LNCaP clone FGC (cell line): ENCODE results near the gene HES4.
A peak's percentile ranks its signal among the peaks of the same experiment; 100 is the strongest.
"Not testable (repeated sequence)": the region's sequence is repeated elsewhere in the genome, so short reads cannot be mapped to it uniquely, and the experiment has no call there.

Experiments used
- DNase-seq: peaks from one replicate; pipeline ENCODE4 v3.0.0-alpha.2; 2011; ENCODE audit warnings: low read depth
- H3K4me3 ChIP-seq: 2 replicates; pipeline ENCODE4 v1.5.1; 2011; ENCODE audit warnings: mild to moderate bottlenecking, low read depth, low read length, control low read depth
- TF ChIP-seq, protein P1 (sequence below): IDR thresholded peaks from 2 replicates; pipeline ENCODE4 v1.5.1; 2012; ENCODE audit warnings: mild to moderate bottlenecking; ENCODE audit not compliant: control insufficient read depth, insufficient read depth; ENCODE audit errors: extremely low read depth

HES4 gene

DNA sequence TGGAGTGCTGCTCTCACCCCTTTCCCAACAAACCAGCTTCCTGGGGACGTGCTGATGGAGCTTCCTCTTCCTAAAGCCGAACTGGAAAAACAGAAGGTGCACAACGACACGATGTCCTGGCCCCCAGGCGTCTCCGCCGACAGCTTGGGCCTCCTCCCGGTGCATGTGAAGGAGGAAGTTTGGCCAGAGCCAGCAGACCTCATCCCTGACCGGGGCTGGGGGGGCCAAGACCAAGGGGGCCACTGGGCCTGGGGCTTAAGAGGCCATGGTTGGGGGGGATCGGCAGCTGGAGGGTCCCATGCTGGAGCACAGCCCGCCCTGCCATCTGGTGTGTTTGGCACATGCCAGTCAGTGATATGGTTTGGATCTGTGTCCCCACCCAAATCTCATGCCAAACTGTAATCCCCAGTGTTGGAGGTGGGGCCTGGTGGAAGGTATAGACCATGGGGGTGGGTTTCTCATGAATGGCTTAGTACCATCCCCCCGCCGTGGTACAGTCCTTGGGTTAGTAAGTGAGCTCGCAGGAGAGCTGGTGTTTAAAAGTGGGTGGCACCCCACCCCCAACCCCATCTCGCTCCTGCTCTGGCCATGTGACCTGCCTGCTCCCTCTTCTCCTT, 6.4 kb downstream of the HES4 start:
- H3K4me3 ChIP-seq, result no peak overlapping the region
- TF ChIP-seq, protein P1, sequence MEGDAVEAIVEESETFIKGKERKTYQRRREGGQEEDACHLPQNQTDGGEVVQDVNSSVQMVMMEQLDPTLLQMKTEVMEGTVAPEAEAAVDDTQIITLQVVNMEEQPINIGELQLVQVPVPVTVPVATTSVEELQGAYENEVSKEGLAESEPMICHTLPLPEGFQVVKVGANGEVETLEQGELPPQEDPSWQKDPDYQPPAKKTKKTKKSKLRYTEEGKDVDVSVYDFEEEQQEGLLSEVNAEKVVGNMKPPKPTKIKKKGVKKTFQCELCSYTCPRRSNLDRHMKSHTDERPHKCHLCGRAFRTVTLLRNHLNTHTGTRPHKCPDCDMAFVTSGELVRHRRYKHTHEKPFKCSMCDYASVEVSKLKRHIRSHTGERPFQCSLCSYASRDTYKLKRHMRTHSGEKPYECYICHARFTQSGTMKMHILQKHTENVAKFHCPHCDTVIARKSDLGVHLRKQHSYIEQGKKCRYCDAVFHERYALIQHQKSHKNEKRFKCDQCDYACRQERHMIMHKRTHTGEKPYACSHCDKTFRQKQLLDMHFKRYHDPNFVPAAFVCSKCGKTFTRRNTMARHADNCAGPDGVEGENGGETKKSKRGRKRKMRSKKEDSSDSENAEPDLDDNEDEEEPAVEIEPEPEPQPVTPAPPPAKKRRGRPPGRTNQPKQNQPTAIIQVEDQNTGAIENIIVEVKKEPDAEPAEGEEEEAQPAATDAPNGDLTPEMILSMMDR, result no peak
- DNase-seq, result no peak

DNA sequence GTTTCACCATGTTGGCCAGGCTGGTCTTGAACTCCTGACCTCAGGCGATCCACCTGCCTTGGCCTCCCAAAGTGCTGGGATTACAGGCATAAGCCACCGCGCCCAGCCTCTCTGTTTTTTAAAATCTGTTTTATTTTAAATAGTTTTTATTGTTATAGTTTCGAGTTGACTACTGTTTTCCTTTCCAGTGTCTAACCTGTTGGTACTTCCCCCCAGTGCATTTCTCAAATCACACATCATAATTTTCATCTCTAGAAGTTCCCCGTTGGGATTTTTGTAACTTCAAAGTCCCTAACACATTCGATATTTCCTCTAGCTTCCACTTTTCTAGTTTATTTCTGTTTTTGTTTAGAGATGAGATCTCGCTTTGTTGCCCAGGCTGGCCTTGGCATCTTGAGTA, 7.5 kb downstream of the HES4 start:
- DNase-seq, result no peak
- TF ChIP-seq, protein P1, result no peak
- H3K4me3 ChIP-seq, result no peak overlapping the region

DNA sequence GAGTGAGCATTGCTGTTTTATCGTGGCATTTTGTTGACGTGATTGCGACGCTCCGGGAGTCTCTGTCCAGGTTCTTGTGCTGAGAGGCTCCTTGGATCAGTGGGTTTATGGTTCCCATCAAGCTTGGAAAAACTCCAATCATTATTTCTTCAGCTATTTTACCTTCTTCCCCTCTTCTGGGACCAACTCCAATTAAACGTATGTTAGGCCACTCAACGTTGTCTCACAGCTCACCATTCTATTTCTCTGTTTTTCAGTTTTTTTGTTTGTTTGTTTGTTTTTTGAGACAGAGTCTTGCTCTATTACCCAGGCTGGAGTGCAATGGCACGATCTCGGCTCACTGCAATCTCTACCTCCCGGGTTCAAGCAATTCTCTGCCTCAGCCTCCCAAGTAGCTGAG, 8.0 kb downstream of the HES4 start:
- no peak for DNase-seq
- TF ChIP-seq, protein P1, result no peak
- no peak overlapping the region for H3K4me3 ChIP-seq

DNA sequence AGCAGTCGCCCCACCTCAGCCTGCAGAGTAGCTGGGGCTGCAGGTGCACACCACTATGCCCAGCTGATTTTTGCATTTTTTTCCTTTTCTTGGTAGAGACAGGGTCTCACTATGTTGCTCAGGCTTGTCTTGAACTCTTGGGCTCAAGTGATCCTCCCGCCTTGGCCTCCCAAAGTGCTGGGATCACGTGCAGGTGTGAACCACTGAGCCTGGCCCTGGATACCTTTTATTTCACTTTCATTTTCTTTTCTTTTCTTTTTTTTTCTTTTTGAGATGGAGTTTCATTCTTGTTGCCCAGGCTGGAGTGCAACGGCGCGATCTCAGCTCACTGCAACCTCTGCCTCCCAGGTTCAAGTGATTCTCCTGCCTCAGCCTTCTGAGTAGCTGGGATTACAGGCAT, 8.6 kb downstream of the HES4 start:
- not testable (repeated sequence) for DNase-seq, H3K4me3 ChIP-seq

DNA sequence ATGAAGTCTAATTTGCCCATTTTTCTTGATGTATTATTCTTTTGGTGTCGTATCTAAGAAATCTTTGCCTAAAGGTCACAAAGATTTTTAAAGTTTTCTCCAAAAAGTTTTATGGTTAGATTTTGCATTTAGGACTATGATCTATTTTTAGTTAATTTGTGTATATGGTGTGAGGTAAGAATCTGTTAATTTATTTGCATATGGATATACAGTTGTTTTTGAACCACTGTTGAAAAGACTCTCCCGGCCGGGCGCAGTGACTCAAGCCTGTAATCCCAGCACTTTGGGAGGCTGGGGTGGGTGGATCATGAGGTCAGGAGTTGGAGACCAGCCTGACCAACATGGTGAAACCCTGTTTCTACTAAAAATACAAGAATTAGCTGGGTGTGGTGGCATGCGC, 11.8 kb downstream of the HES4 start:
- DNase-seq, H3K4me3 ChIP-seq: not testable (repeated sequence)

DNA sequence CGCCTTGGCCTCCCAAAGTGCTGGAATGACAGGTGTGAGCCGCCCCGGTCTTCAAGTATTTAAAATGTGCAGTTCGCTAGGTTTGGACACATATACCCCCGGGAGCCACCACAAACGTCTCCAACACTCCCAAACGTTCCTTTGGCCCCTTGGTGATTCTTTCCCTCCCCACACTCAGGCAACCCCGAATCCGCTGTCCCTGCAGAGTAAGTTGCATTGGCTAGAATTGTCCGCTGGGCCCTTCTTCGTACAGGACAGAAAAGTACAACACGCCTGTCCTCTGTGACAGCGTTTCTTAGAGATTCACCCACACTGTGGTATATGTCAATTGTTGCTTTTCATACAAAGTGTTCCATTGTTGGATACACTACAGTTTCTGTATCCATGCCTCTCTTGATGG, 14.8 kb downstream of the HES4 start:
- H3K4me3 ChIP-seq, result no peak overlapping the region
- TF ChIP-seq, protein P1, result no peak
- no peak for DNase-seq

DNA sequence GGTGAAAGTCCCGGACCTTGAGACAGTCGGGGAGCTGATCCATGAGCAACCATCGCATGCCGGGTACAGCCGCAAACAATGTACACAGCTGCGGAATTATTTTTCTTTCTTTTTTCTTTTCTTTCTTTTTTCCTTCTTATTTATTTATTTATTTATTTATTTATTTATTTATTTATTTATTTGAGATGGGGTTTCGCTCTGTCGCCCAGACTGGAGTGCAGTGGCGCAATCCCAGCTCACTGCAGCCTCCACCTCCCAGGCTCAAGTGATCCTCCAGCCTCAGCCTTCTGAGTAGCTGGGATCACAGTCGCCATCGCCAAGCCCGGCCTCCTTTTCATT, 15.5 kb downstream of the HES4 start:
- TF ChIP-seq, protein P1, result no peak
- no peak for DNase-seq
- 0 out of 2 replicates have a peak overlapping the region, but pooled peaks have one; percentile 21 for H3K4me3 ChIP-seq

DNA sequence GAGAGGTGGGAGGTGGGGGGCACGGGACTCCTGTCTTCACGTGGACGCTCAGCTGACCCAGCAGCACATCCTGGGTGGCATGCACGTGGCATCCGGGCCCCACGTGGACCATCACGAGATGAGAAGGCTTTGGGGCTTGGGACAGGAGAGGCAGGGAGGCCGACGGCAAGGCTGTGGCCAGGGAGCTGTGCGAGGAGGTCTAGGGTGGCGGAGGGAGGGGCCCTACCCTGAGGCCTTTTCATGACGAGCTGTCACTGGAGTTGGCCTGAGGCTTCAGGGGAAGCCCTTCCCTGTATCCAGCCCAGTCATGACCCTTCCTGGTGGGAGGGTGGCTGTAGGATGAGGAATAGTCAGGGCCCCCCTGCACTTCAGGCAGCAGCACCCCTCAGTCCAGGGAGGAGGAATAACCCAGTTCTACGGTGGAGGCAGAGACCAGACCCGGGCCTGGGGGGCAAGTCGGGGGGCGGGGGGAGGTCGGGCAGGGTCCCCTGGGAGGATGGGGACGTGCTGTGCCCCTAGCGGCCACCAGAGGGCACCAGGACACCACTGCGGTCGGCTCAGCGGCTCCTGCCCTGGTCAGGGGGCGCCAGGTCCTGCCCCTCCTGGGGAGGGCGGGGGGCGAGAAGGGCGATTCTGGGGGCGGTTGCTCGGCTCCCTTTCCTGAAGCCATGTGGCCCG, 16.0 kb downstream of the HES4 start:
- DNase-seq, result no peak
- H3K4me3 ChIP-seq, result 0 out of 2 replicates have a peak overlapping the region, but pooled peaks have one; percentile 21
- TF ChIP-seq, protein P1, result peak; percentile 90
